H9 (cell line): ENCODE results near the gene GRIK4. TPM values are rescaled to one million over a fixed set of nuclear protein-coding genes. Genes with fewer than 3 reads are reported as not detected.

Experiments
- DNase-seq: peaks from one replicate; pipeline ENCODE4 v3.0.0-alpha.2; 2017
- H2AFZ ChIP-seq: one replicate; pipeline ENCODE4 v1.6.1; 2013; ENCODE audit warnings: mild to moderate bottlenecking, low read length, control low read depth, moderate library complexity
- H2AK5ac ChIP-seq: 2 replicates; pipeline ENCODE4 v1.6.1; 2013; ENCODE audit warnings: low read length, control low read depth, mixed read lengths; ENCODE audit not compliant: insufficient read length
- H2BK120ac ChIP-seq: one replicate; pipeline ENCODE4 v1.6.1; 2013; ENCODE audit warnings: low read depth, mild to moderate bottlenecking, low read length, control low read depth, inconsistent platforms; ENCODE audit not compliant: poor library complexity, severe bottlenecking
- H2BK12ac ChIP-seq: 2 replicates; pipeline ENCODE4 v1.6.1; 2013; ENCODE audit warnings: low read length, control low read depth, mixed read lengths, low read depth; ENCODE audit not compliant: insufficient read length
- H2BK15ac ChIP-seq: 2 replicates; pipeline ENCODE4 v1.6.1; 2013; ENCODE audit warnings: low read depth, low read length, control low read depth
- H2BK20ac ChIP-seq: one replicate; pipeline ENCODE4 v1.6.1; 2013; ENCODE audit warnings: low read depth, mild to moderate bottlenecking, low read length, control low read depth, inconsistent platforms; ENCODE audit not compliant: poor library complexity, severe bottlenecking
- H2BK5ac ChIP-seq: 2 replicates; pipeline ENCODE4 v1.6.1; 2013; ENCODE audit warnings: low read length, control low read depth, mixed read lengths; ENCODE audit not compliant: insufficient read length
- H3K14ac ChIP-seq: 2 replicates; pipeline ENCODE4 v1.6.1; 2013; ENCODE audit warnings: low read length, control low read depth; ENCODE audit not compliant: insufficient read depth
- H3K18ac ChIP-seq: 2 replicates; pipeline ENCODE4 v1.6.1; 2013; ENCODE audit warnings: low read depth, mild to moderate bottlenecking, mixed read lengths, low read length, control low read depth; ENCODE audit not compliant: insufficient read length
- H3K23ac ChIP-seq: 2 replicates; pipeline ENCODE4 v1.6.1; 2013; ENCODE audit warnings: low read length, control low read depth, mixed read lengths, low read depth; ENCODE audit not compliant: insufficient read length
- H3K23me2 ChIP-seq: 2 replicates; pipeline ENCODE4 v1.6.1; 2013; ENCODE audit warnings: low read depth, mild to moderate bottlenecking, mixed read lengths, low read length, control low read depth; ENCODE audit not compliant: insufficient read length, poor library complexity, severe bottlenecking
- H3K27ac ChIP-seq: 2 replicates; pipeline ENCODE4 v1.5.1; 2013; ENCODE audit warnings: low read length, control low read depth, mixed read lengths, low read depth; ENCODE audit not compliant: insufficient read length
- H3K27me3 ChIP-seq: 2 replicates; pipeline ENCODE4 v1.6.1; 2013; ENCODE audit warnings: low read length, control low read depth, inconsistent platforms; ENCODE audit not compliant: insufficient read depth
- H3K4ac ChIP-seq: 2 replicates; pipeline ENCODE4 v1.6.1; 2013; ENCODE audit warnings: low read depth, mild to moderate bottlenecking, control low read depth, inconsistent platforms, low read length, moderate library complexity
- H3K4me1 ChIP-seq: 2 replicates; pipeline ENCODE4 v1.6.1; 2013; ENCODE audit warnings: low read length, control low read depth, inconsistent platforms; ENCODE audit not compliant: insufficient read depth
- H3K4me2 ChIP-seq: 2 replicates; pipeline ENCODE4 v1.6.1; 2013; ENCODE audit warnings: low read length, control low read depth, mixed read lengths; ENCODE audit not compliant: insufficient read length, insufficient read depth
- H3K56ac ChIP-seq: 2 replicates; pipeline ENCODE4 v1.6.1; 2013; ENCODE audit warnings: low read depth, mild to moderate bottlenecking, mixed read lengths, low read length, control low read depth; ENCODE audit not compliant: insufficient read length
- H3K79me1 ChIP-seq: 2 replicates; pipeline ENCODE4 v1.6.1; 2013; ENCODE audit warnings: low read depth, mild to moderate bottlenecking, moderate library complexity, low read length, control low read depth, inconsistent platforms; ENCODE audit not compliant: insufficient read depth, poor library complexity, severe bottlenecking
- H3K79me2 ChIP-seq: 2 replicates; pipeline ENCODE4 v1.6.1; 2013; ENCODE audit warnings: low read length, control low read depth, inconsistent platforms; ENCODE audit not compliant: insufficient read depth
- H3K9ac ChIP-seq: 2 replicates; pipeline ENCODE4 v1.6.1; 2013; ENCODE audit warnings: low read length, control low read depth, mixed read lengths; ENCODE audit not compliant: insufficient read length; ENCODE audit errors: extremely low read depth
- H3K9me3 ChIP-seq: one replicate; pipeline ENCODE4 v1.6.1; 2013; ENCODE audit warnings: low read depth, low read length, inconsistent platforms; ENCODE audit not compliant: control insufficient read depth
- H3T11ph ChIP-seq: one replicate; pipeline ENCODE4 v1.6.1; 2013; ENCODE audit warnings: mild to moderate bottlenecking, low read length, control low read depth, inconsistent platforms
- H4K20me1 ChIP-seq: one replicate; pipeline ENCODE4 v1.6.1; 2013; ENCODE audit not compliant: control insufficient read depth, insufficient read length, insufficient read depth
- H4K5ac ChIP-seq: 2 replicates; pipeline ENCODE4 v1.6.1; 2013; ENCODE audit warnings: low read depth, mild to moderate bottlenecking, mixed read lengths, low read length, control low read depth; ENCODE audit not compliant: insufficient read length
- H4K8ac ChIP-seq: replicated peaks from 2 replicates; pipeline ENCODE4 v1.6.1; 2013; ENCODE audit warnings: low read length, control low read depth, mixed read lengths, low read depth; ENCODE audit not compliant: insufficient read length
- H4K91ac ChIP-seq: 2 replicates; pipeline ENCODE4 v1.6.1; 2013; ENCODE audit warnings: low read depth, mild to moderate bottlenecking, moderate library complexity, mixed read lengths, low read length, control low read depth; ENCODE audit not compliant: insufficient read length
- H3K27ac Mint-ChIP-seq, 3 experiments: 2 replicates in 2 of 3; 3 replicates in 1 of 3; pipeline ENCODE4 v1.8.0; 2020 to 2021; ENCODE audit warnings: mixed read lengths in 3 of 3, mild to moderate bottlenecking in 1 of 3, moderate library complexity in 1 of 3
- H3K27me3 Mint-ChIP-seq: 2 replicates; pipeline ENCODE4 v1.8.0; 2021; ENCODE audit warnings: low read depth, mild to moderate bottlenecking, moderate library complexity, mixed read lengths
- H3K36me3 Mint-ChIP-seq, 3 experiments: 2 replicates in 2 of 3; 3 replicates in 1 of 3; pipeline ENCODE4 v1.8.0; 2020 to 2021; ENCODE audit warnings: low read depth in 3 of 3, mixed read lengths in 3 of 3; ENCODE audit not compliant: insufficient read depth in 1 of 3
- H3K4me1 Mint-ChIP-seq, 2 experiments: 2 replicates each; pipeline ENCODE4 v1.8.0; 2020; ENCODE audit warnings: mixed read lengths in 2 of 2
- H3K4me3 Mint-ChIP-seq, 2 experiments: 2 replicates in 1 of 2; 3 replicates in 1 of 2; pipeline ENCODE4 v1.8.0; 2020 to 2021; ENCODE audit warnings: mild to moderate bottlenecking in 2 of 2, mixed read lengths in 2 of 2, moderate library complexity in 1 of 2
- H3K9me3 Mint-ChIP-seq, 2 experiments: 2 replicates in 1 of 2; 3 replicates in 1 of 2; pipeline ENCODE4 v1.8.0; 2020; ENCODE audit warnings: mild to moderate bottlenecking in 2 of 2, mixed read lengths in 2 of 2, moderate library complexity in 1 of 2
- CTCF ChIP-seq: fragments of 200-600 bp; sonication (generic); conservative IDR thresholded peaks from 3 replicates; pipeline ENCODE4 v1.8.0; 2021; ENCODE audit warnings: antibody characterized with exemption, mild to moderate bottlenecking
- WGBS: extraction: QIAGEN DNeasy Blood & Tissue Kit; methylation state at CpG from one replicate; pipeline ENCODE4 v1.1.7; 2013; ENCODE audit warnings: missing lambda C conversion rate, low lambda C conversion rate, mixed read lengths; ENCODE audit not compliant: insufficient read length; ENCODE audit errors: extremely low coverage; 5-methylcytosine and 5-hydroxymethylcytosine counted together
- total RNA-seq: library from RNA; stranded (reverse); gene quantifications from 2 replicates; pipeline ENCODE4 v1.2.1, GENCODE V29; 2021

The GRIK4 gene
- total RNA-seq, 1 experiment from 2014 or later: 2.3 TPM

- H3K9ac ChIP-seq: no peak overlapping the region
- no peak overlapping the region for H3K27ac ChIP-seq
- Mint-ChIP-seq H3K27ac (no peak overlapping the region), H3K36me3 (no peaks in the 10 kb centered on the region), H3K27me3 (peaks cover 4% of the 10 kb centered on the region), H3K4me3 (no peak overlapping the region), H3K4me1 (peaks cover 37 to 48% of the 10 kb centered on the region in 2 experiments), H3K9me3 (no peaks in the 10 kb centered on the region)
- H3K4ac ChIP-seq: no peak overlapping the region
- no peaks in the 10 kb centered on the region for H4K20me1 ChIP-seq
- no peaks in the 10 kb centered on the region for H3K79me1 ChIP-seq
- H2AFZ ChIP-seq: no peak overlapping the region
- no peak overlapping the region for H2AK5ac ChIP-seq
- no peak overlapping the region for H3K56ac ChIP-seq
- H2BK5ac ChIP-seq: no peak overlapping the region
- H4K8ac ChIP-seq: no peak overlapping the region
- DNase-seq: no peak
- H2BK120ac ChIP-seq: no peak overlapping the region
- no peak overlapping the region for H2BK12ac ChIP-seq
- no peaks in the 10 kb centered on the region for H3K27me3 ChIP-seq
- no peak overlapping the region for H3T11ph ChIP-seq
- H4K91ac ChIP-seq: no peak overlapping the region
- H3K4me2 ChIP-seq: no peak overlapping the region
- no peak overlapping the region for H3K18ac ChIP-seq
- H4K5ac ChIP-seq: no peak overlapping the region
- no peak overlapping the region for H3K23ac ChIP-seq
- no peak overlapping the region for H3K14ac ChIP-seq
- no peaks in the 10 kb centered on the region for H3K9me3 ChIP-seq
- H3K79me2 ChIP-seq: no peaks in the 10 kb centered on the region
- H3K23me2 ChIP-seq: no peaks in the 10 kb centered on the region
- no peak for TF ChIP-seq CTCF
- no peak overlapping the region for H2BK15ac ChIP-seq
- no peak overlapping the region for H2BK20ac ChIP-seq
- no CpG with 5 or more reads among the region's 7 CpGs for WGBS
- H3K4me1 ChIP-seq: peaks cover 2% of the 10 kb centered on the region; the same call in 1 of the 2 replicates
These were observed 34.3 kb downstream of the GRIK4 start for GRCh38 chr11:120545813-120546212.
